Endothelial cell of umbilical vein (primary cell): ENCODE measurements around the gene GOLIM4. TPM values are rescaled to one million over a fixed set of nuclear protein-coding genes. Genes with fewer than 3 reads are reported as not detected.

Experiments
- BruUV-seq: library from RNA; stranded (reverse); fragments of 400-500 nt; replicated peaks from 2 replicates; lab custom pipeline; 2021; lab: Mats Ljungman, UMichigan
- CTCF ChIA-PET: fragments of 300-600, 350-600 bp; sonication (Branson Sonifier 250); formaldehyde crosslinking; loops from one replicate; lab custom pipeline; 2021; ENCODE audit warnings: antibody characterized with exemption, inconsistent platforms; lab: Charles Lee
- POLR2A ChIA-PET: fragments of 300-600, 350-600 bp; sonication (Branson Sonifier 250); formaldehyde crosslinking; loops from one replicate; lab custom pipeline; 2021; ENCODE audit warnings: antibody characterized with exemption, inconsistent platforms; lab: Charles Lee
- DNase-seq: peaks from one replicate; pipeline ENCODE4 v3.0.0-alpha.2; 2011; ENCODE audit warnings: low read depth, low spot score
- FAIRE-seq: peaks from 2 replicates; lab custom pipeline; 2011; peaks lifted over from hg19 to GRCh38; lab: Jason Lieb, UNC
- H2AFZ ChIP-seq: 2 replicates; pipeline ENCODE4 v1.6.0; 2012; ENCODE audit warnings: low read depth, low read length, control low read depth, inconsistent platforms
- H3K27ac ChIP-seq: 2 replicates; pipeline ENCODE4 v1.5.1; 2011; ENCODE audit warnings: low read depth, mild to moderate bottlenecking, control low read depth, low read length, moderate library complexity; ENCODE audit not compliant: insufficient read depth
- H3K27me3 ChIP-seq, 2 experiments: 2 replicates each; pipeline versions ENCODE4 v1.6.0 to v1.6.1; 2011; ENCODE audit warnings: low read length in 2 of 2, mixed read lengths in 1 of 2; ENCODE audit not compliant: control insufficient read depth in 2 of 2, insufficient read depth in 2 of 2
- H3K36me3 ChIP-seq, 2 experiments: 2 replicates in 1 of 2; 3 replicates in 1 of 2; pipeline ENCODE4 v1.5.1; 2011; ENCODE audit warnings: low read length in 2 of 2, mild to moderate bottlenecking in 1 of 2, moderate library complexity in 1 of 2; ENCODE audit not compliant: control insufficient read depth in 2 of 2, insufficient read depth in 2 of 2; ENCODE audit errors: extremely low read depth in 1 of 2
- H3K4me1 ChIP-seq: 3 replicates; pipeline ENCODE4 v1.5.1; 2011; ENCODE audit warnings: mild to moderate bottlenecking, low read length; ENCODE audit not compliant: control insufficient read depth, insufficient read depth; ENCODE audit errors: extremely low read depth
- H3K4me2 ChIP-seq: 2 replicates; pipeline ENCODE4 v1.6.1; 2011; ENCODE audit warnings: low read length, control low read depth, mixed read lengths; ENCODE audit not compliant: insufficient read depth
- H3K4me3 ChIP-seq, 3 experiments: fragments of 200-600 bp in 1 of 3; sonication (generic), shearing (Covaris generic) in 1 of 3; replicated peaks in 1 of 3; 2 replicates each; pipeline ENCODE4 v1.5.1; 2011 to 2016; ENCODE audit warnings: control low read depth in 3 of 3, low read length in 3 of 3, mild to moderate bottlenecking in 2 of 3, inconsistent platforms in 1 of 3, low read depth in 1 of 3, moderate library complexity in 1 of 3; ENCODE audit not compliant: insufficient read depth in 1 of 3
- H3K79me2 ChIP-seq: 2 replicates; pipeline ENCODE4 v1.6.0; 2012; ENCODE audit warnings: low read length, inconsistent platforms; ENCODE audit not compliant: control insufficient read depth, insufficient read depth
- H3K9ac ChIP-seq: replicated peaks from 2 replicates; pipeline ENCODE3; 2011; ENCODE audit warnings: low read length, control low read depth; ENCODE audit not compliant: insufficient read depth; ENCODE audit errors: extremely low read depth
- H3K9me1 ChIP-seq: replicated peaks from 3 replicates; pipeline ENCODE4 v1.6.0; 2011; ENCODE audit warnings: mild to moderate bottlenecking, low read length; ENCODE audit not compliant: control insufficient read depth, insufficient read depth; ENCODE audit errors: extremely low read depth
- H3K9me3 ChIP-seq: replicated peaks from 2 replicates; pipeline ENCODE4 v1.5.1; 2012; ENCODE audit warnings: low read length, inconsistent platforms; ENCODE audit not compliant: control insufficient read depth, insufficient read depth
- H4K20me1 ChIP-seq: replicated peaks from 2 replicates; pipeline ENCODE3; 2011; ENCODE audit warnings: mild to moderate bottlenecking, low read length; ENCODE audit not compliant: control insufficient read depth, insufficient read depth; ENCODE audit errors: extremely low read depth
- CTCF ChIP-seq, 2 donors: IDR thresholded peaks; 1 replicate in 1 of 2; 2 replicates in 1 of 2; pipeline ENCODE4 v1.5.1; 2011; ENCODE audit warnings: low read length in 2 of 2, mild to moderate bottlenecking in 2 of 2, moderate library complexity in 2 of 2, control low read depth in 1 of 2, inconsistent platforms in 1 of 2, low read depth in 1 of 2; ENCODE audit not compliant: insufficient read depth in 1 of 2; ENCODE audit errors: extremely low read depth in 1 of 2
- EZH2 ChIP-seq: IDR thresholded peaks from 2 replicates; pipeline ENCODE4 v1.6.1; 2012; ENCODE audit warnings: borderline replicate concordance, low read depth, mild to moderate bottlenecking, moderate library complexity, low read length, inconsistent platforms; ENCODE audit not compliant: severe bottlenecking
- FOS ChIP-seq: IDR thresholded peaks from 2 replicates; pipeline ENCODE4 v1.6.1; 2011; ENCODE audit warnings: mild to moderate bottlenecking, low read length, moderate library complexity, borderline replicate concordance; ENCODE audit not compliant: insufficient read depth
- GATA2 ChIP-seq: IDR thresholded peaks from 2 replicates; pipeline ENCODE4 v1.7.0; 2011; ENCODE audit warnings: low read depth, mild to moderate bottlenecking, moderate library complexity, mixed read lengths, low read length; ENCODE audit not compliant: insufficient read length, insufficient read depth
- JUN ChIP-seq: IDR thresholded peaks from 2 replicates; pipeline ENCODE4 v1.6.1; 2011; ENCODE audit warnings: borderline replicate concordance, low read depth; ENCODE audit not compliant: insufficient read length, insufficient read depth
- MAX ChIP-seq: IDR thresholded peaks from 2 replicates; pipeline ENCODE4 v1.6.1; 2011; ENCODE audit not compliant: insufficient read depth, insufficient read length
- MYC ChIP-seq: IDR thresholded peaks from one replicate; pipeline ENCODE4 v1.6.1; 2011; ENCODE audit warnings: mild to moderate bottlenecking, low read depth, low read length
- POLR2A ChIP-seq: IDR thresholded peaks from 2 replicates; pipeline ENCODE4 v1.6.1; 2012; ENCODE audit warnings: low read depth, mild to moderate bottlenecking, control low read depth, low read length
- POLR2AphosphoS5 ChIP-seq: IDR thresholded peaks from 2 replicates; pipeline ENCODE4 v1.6.1; 2012; ENCODE audit warnings: low read depth, mild to moderate bottlenecking, control low read depth, low read length, moderate library complexity; ENCODE audit not compliant: insufficient read depth
- dilution Hi-C: fragments of 300-500 bp; cut with MboI; formaldehyde crosslinking; loops from one replicate; pipeline ENCODE4 v1.15.0; 2019; ENCODE audit warnings: low sequenced_read_pairs; ENCODE audit not compliant: extremely low pct_ligation_motif_present
- intact Hi-C: fragments of 100-400 bp; cut with micrococcal nuclease; formaldehyde crosslinking; loops from one replicate; pipeline ENCODE4 v1.10.0; 2022
- polyA plus RNA-seq, 4 experiments: library from polyadenylated mRNA; depleted of rRNA in 3 of 4; stranded (reverse) in 3 of 4; unstranded in 1 of 4; fragments of >200 nt; gene quantifications; 2 replicates each; pipeline versions ENCODE4 v1.2.1 to v1.2.3, GENCODE V29; 2011 to 2012; ENCODE audit warnings: missing spikeins in 1 of 4
- total RNA-seq: library from RNA; stranded (reverse); gene quantifications from 2 replicates; pipeline ENCODE4 v1.2.3, GENCODE V29; 2021

The GOLIM4 gene
- total and polyA plus RNA-seq, 2 donors (not counting 3 experiments of a cell fraction or from before 2014, with no cell fraction given): 11.7 to 40.8 TPM

- ChIA-PET POLR2A (no interaction called here), CTCF (interaction anchor here (0.9 to 2.0 kb wide), 6 partner anchors 9 to 105 kb away, joined by 3 to 5 read pairs (median 4); no protein-coding TSS in a partner anchor)
- TF ChIP-seq MAX (no peak), FOS (no peak), MYC (no peak), POLR2AphosphoS5 (no peak), JUN (no peak), EZH2 (no peak), GATA2 (no peak), POLR2A (no peak), CTCF (IDR thresholded peaks at IDR 0.05; ENCODE audit: extremely low read depth in 1 of 2, insufficient read depth in 1 of 2, low read depth in 1 of 2, low read length in 2 of 2) (no peak)
- intact Hi-C loops (no loop called here), dilution Hi-C loops (no loop called here)
- Histone ChIP-seq H3K4me1 (no peaks in the 10 kb centered on the region), H3K27ac (no peak overlapping the region), H3K9me3 (no peaks in the 10 kb centered on the region), H3K79me2 (peaks cover 15% of the 10 kb centered on the region), H3K9me1 (no peaks in the 10 kb centered on the region), H3K27me3 (no peaks in the 10 kb centered on the region), H2AFZ (no peak overlapping the region), H3K9ac (no peak overlapping the region), H3K4me2 (no peak overlapping the region), H3K4me3 (no peak overlapping the region), H3K36me3 (no peaks in the 10 kb centered on the region), H4K20me1 (peaks cover 2% of the 10 kb centered on the region)
- DNase-seq (no peak), FAIRE-seq (no peak)
- no TSS peak for BruUV-seq
Observed at GRCh38 chr3:168061332-168061996, 34.3 kb downstream of the GOLIM4 start.
